OCI-LY7 (cell line): ENCODE measurements around the gene LRIT1. TPM values are rescaled to one million over a fixed set of nuclear protein-coding genes. Genes with fewer than 3 reads are reported as not detected.
"Not testable (repeated sequence)": the region's sequence is repeated elsewhere in the genome, so short reads cannot be mapped to it uniquely, and the experiment has no call there.

Experiments used
- BruUV-seq: library from RNA; stranded (reverse); fragments of 400-500 nt; replicated peaks from 2 replicates; lab custom pipeline; 2021; lab: Mats Ljungman, UMichigan
- CTCF ChIA-PET: fragments of 300-600 bp; sonication (Branson Sonifier 250); formaldehyde crosslinking; loops from one replicate; lab custom pipeline; 2022; ENCODE audit warnings: antibody characterized with exemption; ENCODE audit not compliant: unreplicated experiment; lab: Charles Lee
- POLR2A ChIA-PET: fragments of 300-600 bp; sonication (Branson Sonifier 250); formaldehyde crosslinking; loops from one replicate; lab custom pipeline; 2022; ENCODE audit warnings: antibody characterized with exemption; lab: Charles Lee
- DNase-seq: peaks from one replicate; pipeline ENCODE4 v3.0.0-alpha.2; 2015; ENCODE audit warnings: low spot score
- H2AFZ ChIP-seq: fragments of 200-600 bp; sonication (generic), shearing (Covaris generic); 2 replicates; pipeline ENCODE4 v1.6.1; 2014; ENCODE audit warnings: mild to moderate bottlenecking, antibody characterized with exemption, low read length, moderate library complexity
- H3K27ac ChIP-seq: fragments of 200-600 bp; sonication (generic); 2 replicates; pipeline ENCODE4 v1.5.1; 2014; ENCODE audit warnings: mixed run types, low read depth, mild to moderate bottlenecking, moderate library complexity, low read length, inconsistent platforms; ENCODE audit not compliant: poor library complexity, severe bottlenecking
- H3K36me3 ChIP-seq: fragments of 200-600 bp; sonication (generic); 2 replicates; pipeline ENCODE4 v1.6.1; 2014; ENCODE audit warnings: mild to moderate bottlenecking, antibody characterized with exemption, low read length, moderate library complexity, mixed read lengths; ENCODE audit not compliant: insufficient read depth
- H3K4me1 ChIP-seq: fragments of 200-600 bp; sonication (generic); 2 replicates; pipeline ENCODE4 v1.5.1; 2014; ENCODE audit warnings: mild to moderate bottlenecking, low read length; ENCODE audit not compliant: insufficient read depth, poor library complexity, severe bottlenecking
- H3K4me2 ChIP-seq: fragments of 200-600 bp; sonication (generic); 2 replicates; pipeline ENCODE4 v1.6.1; 2014; ENCODE audit warnings: mild to moderate bottlenecking, low read length
- H3K4me3 ChIP-seq: fragments of 200-600 bp; sonication (generic); 2 replicates; pipeline ENCODE4 v1.5.1; 2014; ENCODE audit warnings: mild to moderate bottlenecking, low read depth, low read length; ENCODE audit not compliant: poor library complexity, severe bottlenecking
- H3K79me2 ChIP-seq: fragments of 200-600 bp; sonication (generic); 2 replicates; pipeline ENCODE4 v1.6.1; 2016; ENCODE audit warnings: low read depth, mild to moderate bottlenecking, low read length, moderate library complexity, mixed read lengths; ENCODE audit not compliant: insufficient read depth
- H3K9me2 ChIP-seq: fragments of 200-600 bp; sonication (generic); 2 replicates; pipeline ENCODE4 v1.6.1; 2016; ENCODE audit warnings: mild to moderate bottlenecking, low read length, mixed read lengths; ENCODE audit not compliant: insufficient read depth
- H3K9me3 ChIP-seq: fragments of 200-600 bp; sonication (generic); 2 replicates; pipeline ENCODE4 v1.6.1; 2014; ENCODE audit warnings: mild to moderate bottlenecking, mixed run types, low read length, mixed read lengths
- H4K20me1 ChIP-seq: fragments of 200-600 bp; sonication (generic); 2 replicates; pipeline ENCODE4 v1.6.1; 2014; ENCODE audit warnings: mild to moderate bottlenecking, antibody characterized with exemption, low read length, moderate library complexity, mixed read lengths; ENCODE audit not compliant: insufficient read depth
- CTCF ChIP-seq: fragments of 200-600 bp; sonication (generic); conservative IDR thresholded peaks from 2 replicates; pipeline ENCODE4 v1.5.1; 2014; ENCODE audit warnings: mild to moderate bottlenecking, antibody characterized with exemption, low read length, moderate library complexity, mixed read lengths
- EZH2phosphoT487 ChIP-seq: fragments of 200-600 bp; sonication (generic); IDR thresholded peaks from 2 replicates; pipeline ENCODE4 v1.6.1; 2018; ENCODE audit warnings: low read depth, borderline replicate concordance, mild to moderate bottlenecking, mixed run types, antibody characterized with exemption, low read length, moderate library complexity, mixed read lengths
- intact Hi-C: fragments of 100-400 bp; cut with micrococcal nuclease; formaldehyde crosslinking; loops from one replicate; pipeline ENCODE4 v1.10.0; 2022; ENCODE audit not compliant: unreplicated experiment
- total RNA-seq, 2 experiments: library from RNA; depleted of rRNA in 1 of 2; stranded (reverse); fragments of >200 nt in 1 of 2; shearing (Covaris generic) in 1 of 2; gene quantifications; 2 replicates each; pipeline ENCODE4 v1.2.3, GENCODE V29; 2014 to 2022

Gene LRIT1
- total RNA-seq, 2 experiments from 2014 or later: not detected

GRCh38 chr10:84289521-84290200 lies 48.3 kb upstream of the LRIT1 start:
- H3K9me2 ChIP-seq: no peaks in the 10 kb centered on the region
- ChIA-PET POLR2A (no interaction called here), CTCF (no interaction called here)
- no peak for DNase-seq
- no peaks in the 10 kb centered on the region for H3K9me3 ChIP-seq
- no peaks in the 10 kb centered on the region for H3K36me3 ChIP-seq
- no peaks in the 10 kb centered on the region for H3K4me1 ChIP-seq
- intact Hi-C loops: no loop called here
- no peak overlapping the region for H3K4me3 ChIP-seq
- H3K4me2 ChIP-seq: no peak overlapping the region
- H3K27ac ChIP-seq: no peak overlapping the region
- H2AFZ ChIP-seq: no peak overlapping the region
- H4K20me1 ChIP-seq: no peaks in the 10 kb centered on the region
- no peaks in the 10 kb centered on the region for H3K79me2 ChIP-seq
- TF ChIP-seq CTCF (no peak), EZH2phosphoT487 (no peak)
- BruUV-seq: no TSS peak

- intact Hi-C loops: no loop called here
- ChIA-PET CTCF (interaction anchor here (0.6 kb wide), 1 partner anchor 13 kb away, joined by 3 read pairs; no protein-coding TSS in a partner anchor), POLR2A (no interaction called here)
- BruUV-seq: no TSS peak
- no peaks in the 10 kb centered on the region for H3K4me1 ChIP-seq
- no peaks in the 10 kb centered on the region for H4K20me1 ChIP-seq
- TF ChIP-seq EZH2phosphoT487: no peak
- no peak for TF ChIP-seq CTCF
- H3K79me2 ChIP-seq: no peaks in the 10 kb centered on the region
- no peak for DNase-seq
- no peaks in the 10 kb centered on the region for H3K36me3 ChIP-seq
- H3K4me3 ChIP-seq: no peak overlapping the region
- no peak overlapping the region for H2AFZ ChIP-seq
- H3K9me3 ChIP-seq: no peaks in the 10 kb centered on the region
- H3K9me2 ChIP-seq: no peaks in the 10 kb centered on the region
- H3K4me2 ChIP-seq: no peak overlapping the region
- no peak overlapping the region for H3K27ac ChIP-seq
Measured at GRCh38 chr10:84288151-84288550, 46.8 kb upstream of the LRIT1 start.

DNA sequence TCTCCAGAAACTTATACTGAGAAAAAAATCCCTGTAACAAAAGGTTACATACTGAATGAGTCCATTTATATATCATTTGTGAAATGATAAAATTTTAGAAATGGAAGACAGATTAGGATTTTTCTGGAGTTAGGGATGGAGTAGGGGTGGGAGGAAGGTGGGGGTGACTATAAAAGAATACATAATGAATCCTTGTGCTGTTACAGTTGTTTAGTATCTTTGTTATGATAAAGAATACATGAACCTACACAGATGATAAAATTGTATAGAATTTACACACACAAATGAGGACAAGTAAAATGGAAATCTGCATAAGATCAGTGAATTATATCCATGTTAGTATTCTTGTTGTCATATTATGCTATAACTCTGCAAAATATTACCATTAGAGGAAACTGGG lies 45.3 kb upstream of the LRIT1 start:
- intact Hi-C loops: no loop called here
- no peaks in the 10 kb centered on the region for H3K4me1 ChIP-seq
- no TSS peak for BruUV-seq
- POLR2A ChIA-PET: no interaction called here
- CTCF ChIA-PET: no interaction called here
- no peaks in the 10 kb centered on the region for H3K9me2 ChIP-seq
- H3K4me3 ChIP-seq: no peak overlapping the region
- no peak overlapping the region for H3K4me2 ChIP-seq
- DNase-seq: no peak
- H3K36me3 ChIP-seq: no peaks in the 10 kb centered on the region
- H4K20me1 ChIP-seq: no peaks in the 10 kb centered on the region
- no peak overlapping the region for H2AFZ ChIP-seq
- no peaks in the 10 kb centered on the region for H3K9me3 ChIP-seq
- no peaks in the 10 kb centered on the region for H3K79me2 ChIP-seq
- TF ChIP-seq CTCF (no peak), EZH2phosphoT487 (no peak)
- no peak overlapping the region for H3K27ac ChIP-seq

GRCh38 chr10:84279876-84280475 lies 38.6 kb upstream of the LRIT1 start:
- H3K9me3 ChIP-seq, H4K20me1 ChIP-seq, H2AFZ ChIP-seq, DNase-seq, intact Hi-C loops, POLR2A ChIA-PET, H3K4me1 ChIP-seq, H3K9me2 ChIP-seq, H3K4me3 ChIP-seq, H3K79me2 ChIP-seq, H3K27ac ChIP-seq, CTCF ChIA-PET, BruUV-seq, H3K4me2 ChIP-seq, H3K36me3 ChIP-seq: not testable (repeated sequence)
